ENCODE measurements around the gene STPG3.

- TF ChIP-seq CTCF (IDR thresholded peaks at IDR 0.05; ENCODE audit: low read length), result no peak
- TF ChIP-seq EZH2 (IDR thresholded peaks at IDR 0.05; ENCODE audit: borderline replicate concordance, low read length), result 0 out of 2 replicates have a peak, but pooled peaks have one; percentile 65
These were observed 50.2 kb downstream of the STPG3 start for GRCh38 chr9:137301081-137301947.

Data from OCI-LY1 (cell line).